COR-L47 (cell line): ENCODE results near the gene PBXIP1.
A peak's percentile ranks its signal among the peaks of the same experiment; 100 is the strongest.
"Not testable (repeated sequence)": the region's sequence is repeated elsewhere in the genome, so short reads cannot be mapped to it uniquely, and the experiment has no call there.

Experiments used
- DNase-seq: peaks from one replicate; lab custom pipeline; 2025; lab: John Stamatoyannopoulos, UW

PBXIP1 gene

DNA sequence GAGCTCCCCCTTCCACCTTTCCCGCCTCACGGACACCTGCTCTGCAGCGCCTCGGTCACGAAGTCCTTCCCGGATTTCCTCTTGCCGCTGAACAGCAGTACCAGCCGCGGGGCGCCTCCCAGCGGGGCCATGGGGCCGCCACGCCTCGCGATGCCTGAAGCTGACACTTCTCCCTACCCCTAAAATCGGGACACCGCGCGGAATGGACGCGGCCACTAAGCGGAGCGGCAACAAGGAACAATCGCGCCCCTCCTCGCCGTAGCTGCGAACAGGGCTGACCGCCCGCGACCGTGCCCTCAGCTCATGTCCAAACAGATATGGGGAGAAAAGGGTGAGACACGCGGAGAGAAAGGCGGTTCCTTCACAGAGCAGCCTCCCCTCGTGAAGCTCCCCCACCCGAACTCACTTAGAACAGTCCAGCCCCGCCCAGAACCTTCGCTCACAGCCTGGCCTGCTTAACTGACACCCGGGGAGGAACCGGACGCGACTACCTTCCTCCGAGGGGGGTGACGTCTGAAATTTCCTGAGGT, 19.3 kb downstream of the PBXIP1 start, which contains the start of gene PMVK:
Gene PMVK, minus strand, starts transcription at position 165 of the 530 bp plus-strand sequence. Its CDS starts 34 bp downstream, at position 131.
- peak; percentile 98 for DNase-seq

- DNase-seq, result no peak
These were observed 19.9 kb downstream of the PBXIP1 start for GRCh38 chr1:154935749-154936554.

GRCh38 chr1:154934358-154934948, 21.4 kb downstream of the PBXIP1 start:
- DNase-seq, result no peak

DNA sequence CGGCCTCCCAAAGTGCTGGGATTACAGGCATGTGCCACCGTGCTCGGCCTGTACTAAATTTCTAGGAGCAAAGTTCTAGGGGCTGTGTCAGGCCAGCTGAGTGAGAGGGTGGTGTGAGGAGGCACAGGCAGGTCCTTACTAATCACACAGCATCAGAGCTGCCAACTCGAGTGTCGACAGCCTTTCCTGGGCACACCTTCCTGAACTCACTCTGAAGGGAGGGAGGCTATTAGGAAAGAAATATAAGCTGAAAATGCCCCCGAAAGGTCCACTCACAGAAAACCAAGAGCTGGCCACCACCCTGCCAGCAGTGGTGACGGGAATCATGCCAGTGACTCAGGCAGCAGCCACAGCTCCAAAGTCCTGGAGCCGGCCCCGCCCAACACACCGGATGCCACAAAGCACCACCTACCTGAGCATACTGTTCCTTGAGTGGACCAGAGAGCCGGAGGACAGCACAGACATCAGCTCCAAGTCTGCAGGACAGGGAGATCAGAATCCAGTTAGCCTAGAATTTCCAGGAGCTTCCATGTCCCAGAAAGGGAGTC, 23.9 kb downstream of the PBXIP1 start:
- DNase-seq, result no peak

- DNase-seq, result no peak
These were observed 29.7 kb downstream of the PBXIP1 start for GRCh38 chr1:154926201-154926600.

- no peak for DNase-seq
These were observed 30.3 kb downstream of the PBXIP1 start for GRCh38 chr1:154925335-154926170.

GRCh38 chr1:154923695-154924094, 32.2 kb downstream of the PBXIP1 start:
- no peak for DNase-seq

DNA sequence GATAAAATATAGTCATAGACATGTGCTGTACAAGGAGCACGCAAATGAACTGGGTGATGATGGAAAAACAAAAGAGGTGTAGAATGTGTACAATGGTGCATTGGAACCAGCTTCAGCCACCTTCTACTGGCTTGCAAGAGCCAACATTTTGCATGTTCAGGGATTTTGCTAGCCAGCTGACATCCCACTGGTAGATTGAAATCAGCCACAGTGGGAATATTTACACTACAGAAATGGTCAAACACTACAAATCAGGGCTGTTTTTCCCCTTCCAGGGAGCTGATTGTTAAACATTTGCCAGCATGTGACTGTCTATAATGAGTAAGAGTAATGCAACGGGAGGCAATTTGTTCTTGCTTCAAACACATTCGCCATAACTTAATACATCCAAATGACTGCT, 42.6 kb downstream of the PBXIP1 start:
- DNase-seq, result peak; percentile 6

- no peak for DNase-seq
These were observed 43.1 kb downstream of the PBXIP1 start for GRCh38 chr1:154912755-154913154.

- DNase-seq, result no peak
These were observed 44.0 kb downstream of the PBXIP1 start for GRCh38 chr1:154911691-154912550.

DNA sequence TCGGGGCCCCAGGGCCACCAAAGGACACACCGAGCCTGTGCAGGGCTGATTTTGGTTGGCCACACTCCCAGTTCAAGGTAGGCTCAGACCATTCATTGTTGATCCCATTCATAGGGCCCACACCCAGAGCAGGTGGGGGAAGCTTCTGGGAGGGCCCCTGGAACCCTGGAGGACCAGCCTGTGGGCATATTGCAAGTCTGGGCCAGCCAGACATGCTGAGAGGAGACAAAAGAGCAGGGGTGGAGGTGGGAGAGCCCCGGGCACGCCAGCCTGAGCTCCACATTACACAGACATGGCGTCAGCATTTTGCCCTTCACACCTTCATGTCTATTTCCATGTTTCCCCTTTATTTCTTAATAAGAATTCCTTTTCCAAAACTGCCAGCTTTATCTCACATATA, 45.0 kb downstream of the PBXIP1 start:
- DNase-seq, result no peak

GRCh38 chr1:154908937-154909336, 47.0 kb downstream of the PBXIP1 start:
- DNase-seq, result no peak

- not testable (repeated sequence) for DNase-seq
These were observed 47.8 kb downstream of the PBXIP1 start for GRCh38 chr1:154908129-154908528.

DNA sequence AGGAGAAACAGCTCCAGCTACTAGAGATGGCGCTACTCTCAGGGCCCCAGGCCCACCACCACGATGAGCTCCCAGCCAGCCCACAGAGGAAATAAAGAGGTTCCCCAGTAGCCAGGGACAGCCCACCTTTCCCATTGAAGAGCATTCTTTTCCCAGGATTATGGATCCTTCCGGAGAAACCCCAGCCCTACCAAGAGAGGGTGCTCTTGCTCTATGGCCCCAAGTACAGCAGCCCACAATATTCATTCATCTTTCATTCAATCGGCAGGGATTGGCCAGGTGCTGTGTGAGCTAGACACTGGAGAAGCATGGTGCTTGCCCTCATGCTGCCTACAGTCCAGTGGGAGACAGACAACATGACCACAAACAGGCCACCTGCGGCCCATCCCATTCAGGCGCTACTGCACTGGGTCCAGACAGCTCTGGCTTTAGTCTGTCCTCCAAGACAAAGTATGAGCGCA, 49.2 kb downstream of the PBXIP1 start:
- DNase-seq, result no peak

- DNase-seq, result no peak
These were observed 52.8 kb downstream of the PBXIP1 start for GRCh38 chr1:154902938-154903566.

- DNase-seq, result no peak
These were observed 54.3 kb downstream of the PBXIP1 start for GRCh38 chr1:154901591-154901990.

DNA sequence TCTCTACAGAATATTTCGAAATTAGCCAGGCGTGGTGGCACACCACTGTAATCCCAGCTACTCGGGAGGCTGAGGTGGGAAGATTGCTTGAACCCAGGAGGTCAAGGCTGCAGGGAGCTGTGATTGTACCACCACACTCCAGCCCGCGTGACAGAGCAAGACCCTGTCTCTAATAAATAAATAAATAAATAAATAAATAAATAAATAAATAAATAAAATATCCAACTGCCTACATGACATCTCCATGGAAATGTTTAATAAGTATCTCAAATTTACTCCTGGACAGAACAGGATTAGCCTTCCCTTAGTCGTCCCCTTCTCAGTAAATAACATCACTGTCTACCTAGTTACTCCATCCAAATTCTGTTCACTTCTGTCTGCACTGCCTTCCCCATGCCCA, 56.9 kb downstream of the PBXIP1 start:
- no peak for DNase-seq

DNA sequence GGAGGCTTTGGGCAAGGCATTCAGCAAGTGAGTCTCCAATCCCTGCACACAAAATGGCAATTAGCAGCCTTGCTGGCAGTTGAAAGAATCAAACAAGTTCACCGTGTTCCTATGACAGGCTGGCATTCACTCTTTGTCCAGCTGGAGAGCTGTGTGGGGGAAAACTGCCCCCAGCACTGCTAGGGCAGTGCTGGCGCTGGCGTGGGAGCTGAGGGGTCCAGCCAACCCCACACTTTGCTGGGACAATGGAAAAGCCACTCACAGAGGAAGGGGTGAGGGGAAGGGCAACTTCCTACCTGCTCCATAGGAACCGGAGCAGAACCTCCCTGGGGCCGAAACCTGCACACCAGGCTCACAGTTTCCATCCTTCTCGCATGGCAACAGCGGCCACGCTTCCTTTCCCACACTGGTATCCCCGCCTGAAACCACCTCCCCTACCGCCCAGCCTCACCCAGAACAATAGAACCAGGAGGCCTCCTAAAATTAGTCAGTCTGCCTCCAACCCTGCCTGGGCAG, 59.1 kb downstream of the PBXIP1 start:
- no peak for DNase-seq

DNA sequence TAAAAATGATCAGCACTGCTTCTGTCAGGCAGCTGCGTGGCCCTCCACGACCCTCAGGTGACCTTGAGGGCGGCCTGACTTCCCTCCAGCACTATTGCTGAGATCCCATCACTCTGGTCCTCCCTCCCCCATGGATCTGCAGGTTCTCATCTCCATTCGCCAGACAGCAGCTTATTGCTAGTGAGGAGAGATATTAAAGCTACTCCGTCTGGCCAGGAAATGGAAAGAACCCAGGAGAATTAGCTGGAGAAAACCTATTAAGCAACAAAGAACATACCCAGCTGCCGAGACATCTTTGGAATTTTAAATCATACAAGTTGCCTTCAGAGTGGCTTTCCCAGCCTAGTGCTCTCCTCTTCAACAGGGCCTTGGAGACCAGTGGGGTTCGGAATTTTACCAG, 60.1 kb downstream of the PBXIP1 start:
- no peak for DNase-seq
